ENCODE measurements around the gene FAM131C. TPM values are rescaled to one million over a fixed set of nuclear protein-coding genes. Genes with fewer than 3 reads are reported as not detected.

The FAM131C gene
- total RNA-seq, 6 experiments from 2014 or later, result 0.19 to 1.00 TPM; not detected in 4

- intact Hi-C loops (cut with DNase I), result loop anchor here (10.0 kb wide), 2 partner anchors 172 to 292 kb away; partner anchors contain the start of gene SZRD1 (in 1 of the 2)
- Histone ChIP-seq H3K27ac (no peak overlapping the region), H3K36me3 (no peaks in the 10 kb centered on the region), H3K4me1 (peaks cover 0 to 28% (median 10%) of the 10 kb centered on the region in 4 donors), H3K4me3 (peak overlapping the region in 1 of 3 donors; percentile 29), H3K9me3 (no peaks in the 10 kb centered on the region), H3K27me3 (no peaks in the 10 kb centered on the region)
- TF ChIP-seq CTCF (IDR thresholded peaks at IDR 0.05) (no peak), POLR2A (IDR thresholded peaks at IDR 0.05) (no peak)
- no peak for ATAC-seq
- DNase-seq, result no peak
- 25% methylated on average over 5 of the region's 49 CpGs for WGBS (ENCODE audit: insufficient coverage, low coverage, low lambda C conversion rate, missing lambda C conversion rate)
Observed at GRCh38 chr1:16072616-16073484, 601 bp downstream of the FAM131C start.

DNA sequence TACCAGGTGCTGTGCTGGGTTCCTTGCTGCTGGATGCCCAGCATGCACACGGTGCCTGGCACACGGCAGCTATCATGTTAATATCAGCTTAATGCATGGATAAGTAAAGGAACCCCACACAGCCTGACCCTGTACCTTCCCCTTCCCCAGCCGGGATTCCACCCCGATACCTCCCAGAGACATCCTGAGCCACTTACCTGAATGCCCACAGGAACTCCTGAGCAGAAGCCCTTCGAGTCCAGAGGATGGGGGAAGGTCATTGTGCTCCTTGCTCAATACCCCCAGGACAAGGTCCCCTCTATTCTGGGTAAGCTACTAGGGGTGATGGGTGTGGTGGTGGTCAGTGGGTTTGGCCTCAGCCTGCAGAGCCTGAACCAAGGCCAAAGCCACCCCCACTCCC lies 1.4 kb downstream of the FAM131C start:
- intact Hi-C loops (cut with DNase I), result loop anchor here (10.0 kb wide), 2 partner anchors 173 to 293 kb away; partner anchors contain the start of gene SZRD1 (in 1 of the 2)
- Histone ChIP-seq H3K36me3 (no peaks in the 10 kb centered on the region), H3K27ac (no peak overlapping the region), H3K9me3 (no peaks in the 10 kb centered on the region), H3K4me3 (no peak overlapping the region), H3K4me1 (peaks cover 0 to 33% (median 13%) of the 10 kb centered on the region in 4 donors), H3K27me3 (no peaks in the 10 kb centered on the region)
- DNase-seq (no peak), ATAC-seq (no peak)
- WGBS (ENCODE audit: insufficient coverage, low coverage, low lambda C conversion rate, missing lambda C conversion rate), result no CpG with 5 or more reads among the region's 5 CpGs
- TF ChIP-seq POLR2A (IDR thresholded peaks at IDR 0.05) (no peak), CTCF (IDR thresholded peaks at IDR 0.05) (no peak)

GRCh38 chr1:16071614-16072013 lies 1.8 kb downstream of the FAM131C start:
- Histone ChIP-seq H3K27me3 (no peaks in the 10 kb centered on the region), H3K27ac (no peak overlapping the region), H3K4me3 (no peak overlapping the region), H3K4me1 (peaks cover 0 to 32% (median 13%) of the 10 kb centered on the region in 4 donors), H3K9me3 (no peaks in the 10 kb centered on the region), H3K36me3 (no peaks in the 10 kb centered on the region)
- no peak for ATAC-seq
- DNase-seq, result no peak
- TF ChIP-seq CTCF (IDR thresholded peaks at IDR 0.05), result no peak
- no peak for TF ChIP-seq POLR2A (IDR thresholded peaks at IDR 0.05)
- intact Hi-C loops (cut with DNase I), result loop anchor here (10.0 kb wide), 2 partner anchors 173 to 293 kb away; partner anchors contain the start of gene SZRD1 (in 1 of the 2)
- 100% methylated on average over 1 of the region's 6 CpGs for WGBS (ENCODE audit: insufficient coverage, low coverage, low lambda C conversion rate, missing lambda C conversion rate)

DNA sequence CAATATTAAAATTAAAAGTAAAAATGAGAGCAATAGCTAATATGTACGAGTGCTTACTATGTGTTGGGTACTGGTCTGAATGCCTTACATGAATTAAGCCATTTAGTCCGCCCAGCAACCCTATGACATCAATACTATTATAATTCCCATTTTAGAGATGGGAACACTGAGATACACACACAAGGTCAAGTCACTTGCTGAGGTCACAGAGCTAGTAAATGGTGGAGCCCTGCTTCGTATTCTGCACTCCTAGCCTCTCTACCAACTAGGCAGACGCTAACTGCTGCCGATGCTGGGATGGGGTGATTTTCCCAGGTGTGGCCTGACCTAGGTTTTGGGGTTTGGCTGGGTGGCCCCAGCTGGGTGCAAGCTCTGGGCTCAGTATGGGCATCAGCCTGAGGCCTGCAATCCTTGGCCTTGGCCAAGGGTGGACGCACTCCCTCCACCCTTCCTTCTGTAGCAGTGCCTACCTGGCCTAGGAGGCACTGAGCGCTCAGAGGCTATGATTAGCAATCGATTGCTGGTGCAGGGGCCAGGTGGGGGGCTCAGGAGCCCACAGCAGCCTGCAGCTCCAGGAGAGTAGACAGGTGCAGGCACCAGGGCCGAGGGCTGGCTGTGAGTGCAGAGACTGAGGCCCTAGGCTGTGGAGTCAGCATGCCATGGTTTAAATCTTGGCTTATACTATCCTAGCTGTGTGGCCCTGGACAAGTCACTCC lies 2.7 kb downstream of the FAM131C start:
- intact Hi-C loops (cut with DNase I), result loop anchor here (10.0 kb wide), 2 partner anchors 174 to 294 kb away; partner anchors contain the start of gene SZRD1 (in 1 of the 2)
- ATAC-seq (no peak), DNase-seq (no peak)
- H3K36me3 ChIP-seq, result no peaks in the 10 kb centered on the region
- H3K27me3 ChIP-seq, result no peaks in the 10 kb centered on the region
- no peak overlapping the region for H3K27ac ChIP-seq
- no peaks in the 10 kb centered on the region for H3K9me3 ChIP-seq
- 95% methylated on average over 3 of the region's 9 CpGs for WGBS (ENCODE audit: insufficient coverage, low coverage, low lambda C conversion rate, missing lambda C conversion rate)
- TF ChIP-seq POLR2A (IDR thresholded peaks at IDR 0.05) (no peak), CTCF (IDR thresholded peaks at IDR 0.05) (no peak)
- H3K4me1 ChIP-seq, result peaks cover 0 to 34% (median 13%) of the 10 kb centered on the region in 4 donors
- no peak overlapping the region for H3K4me3 ChIP-seq
